GM23338 (cell line): Measurements from ENCODE around the gene AADAT. TPM values are rescaled to one million over a fixed set of nuclear protein-coding genes. Genes with fewer than 3 reads are reported as not detected.

ENCODE experiments used
- ATAC-seq: fragments of 200-7000 bp; cut with Tn5 transposase; 3 replicates; pipeline ENCODE4 v1.9.1; 2020
- DNase-seq: peaks from one replicate; pipeline ENCODE4 v3.0.0-alpha.2; 2015; ENCODE audit warnings: low spot score
- H2AFZ ChIP-seq: fragments of 200-600 bp; sonication (generic); 2 replicates; pipeline ENCODE4 v1.8.0; 2016; ENCODE audit warnings: antibody characterized with exemption, mild to moderate bottlenecking, moderate library complexity
- H3F3A ChIP-seq: fragments of 200-600 bp; sonication (generic); replicated peaks from 2 replicates; pipeline ENCODE4 v1.8.0; 2017; ENCODE audit warnings: antibody characterized with exemption, mixed run types, low read depth
- H3K27ac ChIP-seq: fragments of 200-600 bp; sonication (generic); 2 replicates; pipeline ENCODE4 v1.6.1; 2016; ENCODE audit warnings: low read depth
- H3K27me3 ChIP-seq: fragments of 200-600 bp; sonication (generic); 2 replicates; pipeline ENCODE4 v1.8.0; 2016; ENCODE audit warnings: mild to moderate bottlenecking, mixed run types, moderate library complexity; ENCODE audit not compliant: insufficient read depth
- H3K36me3 ChIP-seq: fragments of 200-600 bp; sonication (generic); 2 replicates; pipeline ENCODE4 v1.8.0; 2016; ENCODE audit warnings: mild to moderate bottlenecking; ENCODE audit not compliant: insufficient read depth
- H3K4me1 ChIP-seq: fragments of 200-600 bp; sonication (generic); 2 replicates; pipeline ENCODE4 v1.8.0; 2016; ENCODE audit warnings: mild to moderate bottlenecking, moderate library complexity; ENCODE audit not compliant: insufficient read depth
- H3K4me2 ChIP-seq: fragments of 200-600 bp; sonication (generic); 2 replicates; pipeline ENCODE4 v1.7.1; 2017; ENCODE audit warnings: mixed run types
- H3K4me3 ChIP-seq: fragments of 200-600 bp; sonication (generic); 2 replicates; pipeline ENCODE4 v1.6.1; 2016; ENCODE audit warnings: mixed run types
- H3K79me2 ChIP-seq: fragments of 200-600 bp; sonication (generic); replicated peaks from 2 replicates; pipeline ENCODE4 v1.8.0; 2017; ENCODE audit warnings: mild to moderate bottlenecking; ENCODE audit not compliant: insufficient read depth
- H3K9me2 ChIP-seq: fragments of 200-600 bp; sonication (generic); 2 replicates; pipeline ENCODE4 v1.8.0; 2017; ENCODE audit not compliant: insufficient read depth
- H4K20me1 ChIP-seq: fragments of 200-600 bp; sonication (generic); replicated peaks from 2 replicates; pipeline ENCODE4 v1.8.0; 2017; ENCODE audit warnings: mild to moderate bottlenecking; ENCODE audit not compliant: insufficient read depth
- H3K27ac Mint-ChIP-seq: 2 replicates; pipeline ENCODE4 v1.8.0; 2020; ENCODE audit warnings: inconsistent platforms, mild to moderate bottlenecking, moderate library complexity, mixed read lengths
- H3K27me3 Mint-ChIP-seq: 3 replicates; pipeline ENCODE4 v1.8.0; 2022; ENCODE audit warnings: low read depth, mild to moderate bottlenecking, moderate library complexity, mixed read lengths, inconsistent platforms; ENCODE audit not compliant: insufficient read depth, poor library complexity
- H3K36me3 Mint-ChIP-seq: 3 replicates; pipeline ENCODE4 v1.8.0; 2021; ENCODE audit warnings: low read depth, mild to moderate bottlenecking, inconsistent platforms, moderate library complexity, mixed read lengths
- H3K4me1 Mint-ChIP-seq: 3 replicates; pipeline ENCODE4 v1.8.0; 2020; ENCODE audit warnings: mild to moderate bottlenecking, inconsistent platforms, mixed read lengths
- H3K4me3 Mint-ChIP-seq: 3 replicates; pipeline ENCODE4 v1.8.0; 2021; ENCODE audit warnings: moderate library complexity, mild to moderate bottlenecking, inconsistent platforms, mixed read lengths
- H3K9me3 Mint-ChIP-seq: 3 replicates; pipeline ENCODE4 v1.8.0; 2020; ENCODE audit warnings: moderate library complexity, mild to moderate bottlenecking, inconsistent platforms, mixed read lengths
- CREB1 ChIP-seq: fragments of 250-450 bp; sonication (Bioruptor Pico); IDR thresholded peaks from 2 replicates; pipeline ENCODE4 v1.5.0; 2020; ENCODE audit warnings: low read depth, mild to moderate bottlenecking, moderate library complexity
- CTCF ChIP-seq, 2 experiments: fragments of 200-600 bp in 1 of 2; sonication (generic) in 1 of 2; conservative IDR thresholded peaks; 2 replicates each; pipeline versions ENCODE4 v1.5.1 to v1.6.1; 2016 to 2017; ENCODE audit warnings: antibody characterized with exemption in 2 of 2, low read depth in 2 of 2, mild to moderate bottlenecking in 2 of 2, moderate library complexity in 1 of 2
- EZH2phosphoT487 ChIP-seq: fragments of 200-600 bp; sonication (generic); IDR thresholded peaks from one replicate; pipeline ENCODE4 v1.8.1; 2018; ENCODE audit warnings: antibody characterized with exemption; ENCODE audit not compliant: unreplicated experiment
- JUNB ChIP-seq: IDR thresholded peaks from one replicate; pipeline ENCODE4 v1.6.1; 2016; ENCODE audit warnings: antibody characterized with exemption; ENCODE audit not compliant: unreplicated experiment
- NANOG ChIP-seq: IDR thresholded peaks from 2 replicates; pipeline ENCODE4 v1.6.1; 2016; ENCODE audit warnings: antibody characterized with exemption, borderline replicate concordance
- POLR2AphosphoS5 ChIP-seq: IDR thresholded peaks from 2 replicates; pipeline ENCODE4 v1.6.1; 2016; ENCODE audit warnings: antibody characterized with exemption, low read depth
- ZNF114 ChIP-seq: fragments of 250-450 bp; sonication (Bioruptor Pico); IDR thresholded peaks from 2 replicates; pipeline ENCODE4 v1.5.0; 2020; ENCODE audit warnings: mild to moderate bottlenecking, moderate library complexity
- ZNF462 ChIP-seq: fragments of 250-450 bp; sonication (Bioruptor Pico); IDR thresholded peaks from 2 replicates; pipeline ENCODE4 v1.5.0; 2020; ENCODE audit warnings: mild to moderate bottlenecking, moderate library complexity
- polyA plus RNA-seq: library from polyadenylated mRNA; unstranded; fragments of >200 nt; fragmentation: Nextera tagmentation; extraction: Ambion mirVana; gene quantifications from 2 replicates; pipeline ENCODE4 v1.2.1, GENCODE V29; 2016
- total RNA-seq: library from RNA; depleted of rRNA; stranded (reverse); fragments of >200 nt; shearing (Covaris generic); gene quantifications from 2 replicates; pipeline ENCODE4 v1.2.3, GENCODE V29; 2014

The AADAT gene
- total and polyA plus RNA-seq, 2 experiments from 2014 or later: 6.9 to 7.0 TPM

DNA sequence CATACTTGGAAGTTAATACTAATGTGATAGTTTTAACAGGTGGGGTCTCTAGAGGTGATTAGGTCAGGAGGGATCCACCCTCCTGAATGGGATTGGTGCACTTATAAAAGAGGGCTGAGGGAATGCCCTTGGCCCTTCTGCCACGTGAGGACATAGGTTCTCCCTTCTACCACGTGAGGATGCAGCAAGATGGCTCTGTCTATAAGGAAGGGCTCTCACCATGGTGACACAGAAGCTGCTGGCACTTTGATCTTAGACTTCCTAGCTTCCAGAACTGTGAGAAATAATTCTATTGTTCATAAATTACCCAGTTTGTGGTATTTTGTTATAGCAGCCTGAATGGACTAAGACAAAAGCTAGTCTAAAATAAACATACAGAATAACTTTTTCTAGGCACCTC is 1.0 kb downstream of the AADAT start:
- peak overlapping the region; percentile 100 for H2AFZ ChIP-seq
- H3K9me3 Mint-ChIP-seq: peaks cover 4% of the 10 kb centered on the region; the same call in 2 of the 3 replicates
- no peaks in the 10 kb centered on the region; the same call in 1 of the 2 replicates for H3K36me3 ChIP-seq
- ATAC-seq: no peak
- H3K27me3 ChIP-seq: peaks cover 39% of the 10 kb centered on the region
- H3K4me3 ChIP-seq: peak overlapping the region; percentile 75
- peaks cover 6% of the 10 kb centered on the region for H3K27me3 Mint-ChIP-seq
- H3K79me2 ChIP-seq: no peaks in the 10 kb centered on the region
- no peaks in the 10 kb centered on the region for H3F3A ChIP-seq
- H3K36me3 Mint-ChIP-seq: peaks cover 33% of the 10 kb centered on the region
- DNase-seq: no peak
- H3K4me3 Mint-ChIP-seq: peak overlapping the region; percentile 88
- peak overlapping the region; percentile 98 for H3K4me2 ChIP-seq
- no peaks in the 10 kb centered on the region for H3K9me2 ChIP-seq
- no peak overlapping the region for H3K27ac Mint-ChIP-seq
- TF ChIP-seq CREB1 (CRISPR knock-in tag) (no peak), POLR2AphosphoS5 (no peak), ZNF462 (CRISPR knock-in tag) (no peak), NANOG (no peak), CTCF (conservative IDR thresholded peaks at IDR 0.05; ENCODE audit: low read depth in 2 of 2) (no peak), EZH2phosphoT487 (no peak), ZNF114 (CRISPR knock-in tag) (no peak), JUNB (no peak)
- peaks cover 19% of the 10 kb centered on the region for H3K4me1 Mint-ChIP-seq
- no peaks in the 10 kb centered on the region for H4K20me1 ChIP-seq
- no peak overlapping the region for H3K27ac ChIP-seq
- H3K4me1 ChIP-seq: peaks cover 11% of the 10 kb centered on the region
